ENCODE data around the gene SLC30A7.

Gene SLC30A7

DNA sequence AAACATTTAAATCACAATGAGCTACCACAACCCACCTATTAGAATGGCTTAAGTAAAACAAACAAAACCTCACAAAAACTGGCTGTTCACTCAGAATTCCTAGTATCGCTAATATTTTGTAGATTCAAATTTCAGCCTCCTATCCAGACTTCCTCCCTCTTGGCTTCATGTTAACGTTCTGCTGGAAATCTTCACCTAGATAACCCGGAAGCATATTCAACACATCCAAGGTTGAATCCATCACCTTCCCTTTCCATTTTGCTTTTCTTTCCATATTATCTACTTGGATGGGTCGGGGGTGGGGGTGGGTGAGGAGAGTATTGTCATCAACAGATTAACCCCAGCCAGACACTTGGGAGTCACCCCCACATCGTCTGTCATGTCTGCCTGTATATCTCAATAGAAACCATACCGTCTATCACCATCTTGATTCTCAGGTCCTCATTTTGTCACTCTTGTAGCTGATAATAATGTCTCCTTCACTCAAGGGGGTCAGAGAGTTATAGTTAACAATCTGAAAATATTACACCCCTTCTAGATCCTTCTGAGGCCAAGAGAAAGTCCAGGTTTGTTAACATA, 131.4 kb downstream of the SLC30A7 start:
- DNase-seq (ENCODE audit: low spot score), result no peak

DNA sequence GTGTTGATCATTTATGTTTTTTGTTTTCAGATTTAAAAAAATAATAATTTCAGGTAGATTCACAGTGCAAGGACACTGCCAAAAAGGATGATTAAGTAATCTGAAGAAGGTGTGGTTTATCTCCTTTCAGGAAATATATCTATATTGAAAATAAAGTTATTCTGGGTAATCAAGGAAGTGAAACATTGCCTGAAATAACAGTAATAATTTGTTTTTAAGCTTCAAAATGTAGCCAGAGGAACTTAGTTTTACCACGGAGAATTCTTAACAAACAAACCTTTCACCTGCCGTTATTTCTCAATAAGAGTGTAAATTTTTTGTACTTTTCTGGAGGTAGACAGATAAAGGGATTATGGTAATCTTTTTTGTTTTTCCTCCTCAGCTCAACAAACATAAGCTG, 132.6 kb downstream of the SLC30A7 start:
- DNase-seq (ENCODE audit: low spot score), result no peak

DNA sequence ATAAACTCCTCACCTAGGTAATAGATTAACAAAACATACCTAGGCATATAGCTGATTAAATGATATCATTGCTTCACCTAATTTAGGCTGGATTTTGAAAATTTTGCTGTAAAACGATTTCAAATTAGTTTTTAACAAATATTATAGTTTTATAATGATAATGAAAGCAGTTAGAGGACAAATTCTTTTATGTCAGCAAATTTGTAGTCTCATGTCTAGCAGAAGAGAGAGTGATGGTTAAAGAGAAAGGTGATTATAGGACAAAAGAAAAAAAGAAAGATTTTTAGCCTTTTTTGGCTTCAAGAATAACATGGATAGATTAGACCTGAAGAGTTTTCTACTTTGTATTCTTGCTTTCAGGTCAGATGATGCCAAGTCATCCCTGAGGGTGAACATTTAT, 133.3 kb downstream of the SLC30A7 start:
- no peak for DNase-seq (ENCODE audit: low spot score)

DNA sequence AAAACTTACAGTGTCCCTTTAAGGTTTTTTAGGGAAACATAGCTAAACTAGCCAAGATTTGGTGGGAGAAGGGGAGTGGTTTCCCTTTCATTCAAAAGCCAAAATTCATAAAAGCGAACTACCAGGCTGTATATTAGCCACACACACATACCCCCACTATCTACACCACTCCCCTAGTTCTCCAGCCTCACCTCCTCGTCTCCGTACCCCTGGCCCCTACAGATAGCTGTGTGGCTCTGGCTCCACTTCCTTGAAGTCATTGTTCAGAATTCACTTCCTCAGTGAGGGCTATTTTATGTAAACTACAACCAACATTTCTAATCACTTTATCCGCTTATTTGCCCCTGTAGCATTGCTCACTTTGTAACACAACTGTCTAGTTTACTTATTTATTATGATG, 135.0 kb downstream of the SLC30A7 start:
- DNase-seq (ENCODE audit: low spot score), result no peak

Measured in activated CD4-positive, alpha-beta T cell treated with anti-CD3 and anti-CD28 coated beads, Interleukin-2, Interleukin-4, amounts not matched to agents 100 ng/mL and 50 ng/mL, durations not matched to agents 16 hours and 8 hours (primary cell).